Measurements from ENCODE around the gene CLIP1. TPM values are rescaled to one million over a fixed set of nuclear protein-coding genes. Genes with fewer than 3 reads are reported as not detected.
A peak's percentile ranks its signal among the peaks of the same experiment; 100 is the strongest.
"Not testable (repeated sequence)": the region's sequence is repeated elsewhere in the genome, so short reads cannot be mapped to it uniquely, and the experiment has no call there.

The CLIP1 gene
- total RNA-seq, 2 donors from 2014 or later: 91.2 to 180 TPM

GRCh38 chr12:122422730-122423257, 325 bp upstream of the CLIP1 start:
- ATAC-seq (ENCODE audit: insufficient number of reproducible peaks, low FRiP score, low read depth) (peak; percentile 40), DNase-seq (ENCODE audit: low spot score) (no peak)

DNA sequence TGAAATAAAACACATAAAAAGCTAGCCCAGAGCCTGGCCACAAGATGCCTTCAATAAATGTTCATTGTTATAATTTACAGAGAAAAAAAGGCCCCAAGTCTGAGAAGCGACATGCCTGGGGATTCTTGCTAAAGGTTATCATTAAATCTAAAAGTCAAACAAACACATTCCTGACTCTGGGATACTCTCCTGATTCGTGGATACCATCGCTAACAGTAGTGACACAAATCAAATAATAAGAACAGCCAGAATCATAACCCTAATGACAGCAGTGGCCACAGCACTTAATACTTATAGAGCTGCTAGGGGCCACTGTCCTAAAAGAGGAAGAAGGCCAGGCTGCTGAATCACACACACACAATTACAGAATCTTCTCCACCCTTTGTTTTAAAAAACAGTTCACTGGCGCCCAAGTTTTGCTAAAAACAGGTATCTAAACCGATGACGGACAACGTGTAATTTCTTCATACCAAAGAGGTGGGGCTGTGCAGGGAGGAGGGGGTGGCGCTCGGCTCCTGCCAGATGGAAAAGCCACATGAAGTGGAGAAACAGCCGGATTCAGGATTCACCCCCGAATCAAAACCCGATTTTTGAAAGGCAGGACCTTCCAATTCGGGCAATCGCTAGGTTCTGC, 1.2 kb downstream of the CLIP1 start:
- no peak for DNase-seq (ENCODE audit: low spot score)
- H3K27ac ChIP-seq: peak overlapping the region; percentile 98
- peak overlapping the region; percentile 90 for H3K4me3 ChIP-seq

More at GRCh38 chr12:122422730-122423257, 325 bp upstream of the CLIP1 start:
- Histone ChIP-seq H3K4me1 (ENCODE audit: control insufficient read depth in 1 of 2, low read depth in 2 of 2) (peaks cover 19 to 35% of the 10 kb centered on the region in 2 donors), H3K4me3 (peak overlapping the region; percentile 77), H3K36me3 (no peaks in the 10 kb centered on the region), H3K9me3 (no peaks in the 10 kb centered on the region), H3K27me3 (replicated peaks; ENCODE audit: insufficient read depth) (no peaks in the 10 kb centered on the region), H3K27ac (peak overlapping the region; percentile 85 to 89)
- TF ChIP-seq, protein P1, sequence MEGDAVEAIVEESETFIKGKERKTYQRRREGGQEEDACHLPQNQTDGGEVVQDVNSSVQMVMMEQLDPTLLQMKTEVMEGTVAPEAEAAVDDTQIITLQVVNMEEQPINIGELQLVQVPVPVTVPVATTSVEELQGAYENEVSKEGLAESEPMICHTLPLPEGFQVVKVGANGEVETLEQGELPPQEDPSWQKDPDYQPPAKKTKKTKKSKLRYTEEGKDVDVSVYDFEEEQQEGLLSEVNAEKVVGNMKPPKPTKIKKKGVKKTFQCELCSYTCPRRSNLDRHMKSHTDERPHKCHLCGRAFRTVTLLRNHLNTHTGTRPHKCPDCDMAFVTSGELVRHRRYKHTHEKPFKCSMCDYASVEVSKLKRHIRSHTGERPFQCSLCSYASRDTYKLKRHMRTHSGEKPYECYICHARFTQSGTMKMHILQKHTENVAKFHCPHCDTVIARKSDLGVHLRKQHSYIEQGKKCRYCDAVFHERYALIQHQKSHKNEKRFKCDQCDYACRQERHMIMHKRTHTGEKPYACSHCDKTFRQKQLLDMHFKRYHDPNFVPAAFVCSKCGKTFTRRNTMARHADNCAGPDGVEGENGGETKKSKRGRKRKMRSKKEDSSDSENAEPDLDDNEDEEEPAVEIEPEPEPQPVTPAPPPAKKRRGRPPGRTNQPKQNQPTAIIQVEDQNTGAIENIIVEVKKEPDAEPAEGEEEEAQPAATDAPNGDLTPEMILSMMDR (IDR thresholded peaks at IDR 0.05): no peak

DNA sequence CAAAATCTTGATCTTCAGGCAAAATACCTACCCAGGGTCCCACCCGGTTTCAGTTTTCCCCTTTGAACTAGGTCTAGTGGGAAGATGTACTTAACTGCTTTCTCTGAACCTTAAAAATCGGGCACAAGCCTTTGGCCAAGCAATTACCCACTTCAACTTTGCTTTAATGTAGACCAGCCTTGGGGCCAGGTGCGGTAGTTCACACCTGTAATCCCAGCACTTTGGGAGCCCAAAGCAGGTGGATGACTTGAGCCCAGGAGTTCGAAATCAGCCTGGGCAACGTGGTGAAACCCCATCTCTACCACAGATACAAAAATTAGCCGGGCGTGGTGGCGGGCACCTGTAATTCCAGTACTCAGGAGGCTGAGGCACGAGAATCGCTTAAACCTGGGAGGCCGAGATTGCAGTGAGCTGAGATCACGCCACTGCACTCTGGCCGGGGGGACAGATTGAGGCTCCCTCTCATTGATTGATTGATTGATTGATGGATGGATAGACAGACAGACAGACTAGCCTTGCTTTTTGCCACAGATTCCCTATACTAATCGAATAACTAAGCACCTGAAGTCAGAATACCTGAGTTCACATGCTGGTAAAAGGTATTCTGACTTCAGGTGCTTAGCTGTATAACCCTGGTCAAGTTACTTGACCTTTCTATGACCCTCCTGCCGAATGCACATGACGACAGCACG, 1.9 kb downstream of the CLIP1 start:
- peak overlapping the region; percentile 98 for H3K27ac ChIP-seq
- DNase-seq (ENCODE audit: low spot score): no peak
- peaks cover 22 to 38% of the 10 kb centered on the region in 2 donors for H3K4me1 ChIP-seq (ENCODE audit: control insufficient read depth in 1 of 2, low read depth in 2 of 2)
- TF ChIP-seq, protein P1 (IDR thresholded peaks at IDR 0.05): no peak
- no peaks in the 10 kb centered on the region for H3K9me3 ChIP-seq
- peak overlapping the region; percentile 90 for H3K4me3 ChIP-seq
- no peaks in the 10 kb centered on the region for H3K36me3 ChIP-seq
- H3K27me3 ChIP-seq (replicated peaks; ENCODE audit: insufficient read depth): no peaks in the 10 kb centered on the region
- no peak for ATAC-seq (ENCODE audit: insufficient number of reproducible peaks, low FRiP score, low read depth)

More for the DNA sequence above, 1.2 kb downstream of the CLIP1 start:
- Histone ChIP-seq H3K4me1 (ENCODE audit: control insufficient read depth in 1 of 2, low read depth in 2 of 2) (peaks cover 22 to 38% of the 10 kb centered on the region in 2 donors), H3K9me3 (no peaks in the 10 kb centered on the region), H3K36me3 (no peaks in the 10 kb centered on the region), H3K27me3 (replicated peaks; ENCODE audit: insufficient read depth) (no peaks in the 10 kb centered on the region)
- ATAC-seq (ENCODE audit: insufficient number of reproducible peaks, low FRiP score, low read depth): peak; percentile 6
- TF ChIP-seq, protein P1 (IDR thresholded peaks at IDR 0.05): no peak

DNA sequence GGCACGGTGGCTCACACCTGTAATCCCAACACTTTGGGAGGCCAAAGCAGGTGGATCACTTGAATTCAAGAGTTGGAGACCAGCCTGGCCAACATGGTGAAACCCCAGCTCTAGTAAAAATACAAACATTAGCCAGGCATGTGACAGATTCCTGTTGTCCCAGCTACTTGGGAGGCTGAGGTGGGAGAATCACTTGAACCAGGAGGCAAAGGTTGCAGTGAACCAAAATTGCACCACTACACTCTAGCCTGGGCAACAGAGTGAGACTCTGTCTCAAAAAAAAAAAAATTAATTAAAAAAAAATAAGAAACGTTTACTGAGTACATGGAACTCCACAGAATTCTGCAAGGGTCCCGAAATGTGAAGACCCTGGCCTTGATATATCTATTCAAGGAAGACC, 3.4 kb downstream of the CLIP1 start:
- H3K27me3 ChIP-seq (replicated peaks; ENCODE audit: insufficient read depth); H3K9me3 ChIP-seq; H3K36me3 ChIP-seq; H3K27ac ChIP-seq; H3K4me3 ChIP-seq; DNase-seq (ENCODE audit: low spot score); ATAC-seq (ENCODE audit: insufficient number of reproducible peaks, low FRiP score, low read depth): not testable (repeated sequence)
- H3K4me1 ChIP-seq (ENCODE audit: control insufficient read depth in 1 of 2, low read depth in 2 of 2): peaks cover 24 to 41% of the 10 kb centered on the region in 2 donors

GRCh38 chr12:122415665-122416064, 6.8 kb downstream of the CLIP1 start:
- not testable (repeated sequence) for H3K4me3 ChIP-seq; H3K36me3 ChIP-seq; H3K9me3 ChIP-seq; ATAC-seq (ENCODE audit: insufficient number of reproducible peaks, low FRiP score, low read depth); H3K27me3 ChIP-seq (replicated peaks; ENCODE audit: insufficient read depth); DNase-seq (ENCODE audit: low spot score); H3K27ac ChIP-seq
- H3K4me1 ChIP-seq (ENCODE audit: control insufficient read depth in 1 of 2, low read depth in 2 of 2): peaks cover 37 to 53% of the 10 kb centered on the region in 2 donors

Measured in thoracic aorta (tissue), 2 donors.